Measurements from ENCODE around the gene VEPH1.

DNA sequence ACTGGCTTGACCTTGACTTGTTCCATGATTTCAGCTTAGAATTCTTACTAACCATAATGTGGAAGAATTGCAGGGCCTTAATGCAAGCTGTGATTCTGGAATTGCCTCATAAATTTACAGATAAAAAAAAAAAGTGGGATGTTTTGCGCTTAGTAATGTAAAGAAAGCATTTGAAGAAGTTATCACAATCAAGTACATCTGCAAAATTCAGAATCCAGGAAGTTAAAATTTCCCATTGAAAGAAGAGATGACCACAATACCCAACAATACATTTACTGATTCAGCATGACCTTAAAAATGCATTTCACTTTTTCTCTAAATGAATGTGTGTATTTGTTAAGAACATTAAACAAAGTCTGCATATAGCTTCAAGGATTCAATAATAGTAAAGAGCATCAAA, 278.2 kb downstream of the VEPH1 start:
- TF ChIP-seq, protein P1, sequence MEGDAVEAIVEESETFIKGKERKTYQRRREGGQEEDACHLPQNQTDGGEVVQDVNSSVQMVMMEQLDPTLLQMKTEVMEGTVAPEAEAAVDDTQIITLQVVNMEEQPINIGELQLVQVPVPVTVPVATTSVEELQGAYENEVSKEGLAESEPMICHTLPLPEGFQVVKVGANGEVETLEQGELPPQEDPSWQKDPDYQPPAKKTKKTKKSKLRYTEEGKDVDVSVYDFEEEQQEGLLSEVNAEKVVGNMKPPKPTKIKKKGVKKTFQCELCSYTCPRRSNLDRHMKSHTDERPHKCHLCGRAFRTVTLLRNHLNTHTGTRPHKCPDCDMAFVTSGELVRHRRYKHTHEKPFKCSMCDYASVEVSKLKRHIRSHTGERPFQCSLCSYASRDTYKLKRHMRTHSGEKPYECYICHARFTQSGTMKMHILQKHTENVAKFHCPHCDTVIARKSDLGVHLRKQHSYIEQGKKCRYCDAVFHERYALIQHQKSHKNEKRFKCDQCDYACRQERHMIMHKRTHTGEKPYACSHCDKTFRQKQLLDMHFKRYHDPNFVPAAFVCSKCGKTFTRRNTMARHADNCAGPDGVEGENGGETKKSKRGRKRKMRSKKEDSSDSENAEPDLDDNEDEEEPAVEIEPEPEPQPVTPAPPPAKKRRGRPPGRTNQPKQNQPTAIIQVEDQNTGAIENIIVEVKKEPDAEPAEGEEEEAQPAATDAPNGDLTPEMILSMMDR (IDR thresholded peaks at IDR 0.05): no peak
- no peak for TF ChIP-seq POLR2A (IDR thresholded peaks at IDR 0.05)
